NB4 (cell line): ENCODE measurements around the gene TBC1D17.

ENCODE experiments used
- MAX ChIP-seq: IDR thresholded peaks from 2 replicates; pipeline ENCODE4 v1.6.1; 2011; ENCODE audit warnings: low read depth, low read length
- MYC ChIP-seq: IDR thresholded peaks from 2 replicates; pipeline ENCODE4 v1.6.1; 2011; ENCODE audit warnings: low read depth, low read length
- POLR2A ChIP-seq: IDR thresholded peaks from 2 replicates; pipeline ENCODE4 v1.6.1; 2011; ENCODE audit warnings: mild to moderate bottlenecking; ENCODE audit not compliant: insufficient read length; ENCODE audit errors: extremely low read depth

- no peak for TF ChIP-seq MAX
- peak; percentile 6 for TF ChIP-seq POLR2A
- TF ChIP-seq MYC, result no peak
Measured at GRCh38 chr19:49877879-49878743, 609 bp downstream of the TBC1D17 start.
